ENCODE data around the gene MME.

MME gene

DNA sequence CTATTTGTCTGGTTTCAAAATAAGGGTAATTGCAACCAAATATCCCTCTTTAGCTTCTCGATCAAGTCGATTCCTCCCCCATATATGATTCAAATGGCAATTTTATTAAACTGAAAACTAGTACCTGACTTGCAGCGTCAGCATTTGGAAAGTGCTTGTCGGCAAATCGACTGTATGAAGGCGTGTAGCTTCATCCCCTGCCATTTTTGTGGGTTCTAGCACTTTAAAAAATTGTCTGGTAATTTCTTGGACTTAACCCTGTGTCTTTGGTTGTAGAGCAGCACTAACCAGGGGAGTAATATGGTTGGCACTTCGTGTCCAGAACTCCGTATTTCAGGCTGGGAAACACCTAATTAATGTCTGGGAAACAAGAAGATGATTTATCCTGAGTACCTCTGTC is 573 bp downstream of the MME start:
- no peak for DNase-seq (ENCODE audit: low read depth)
- TF ChIP-seq, protein P1, sequence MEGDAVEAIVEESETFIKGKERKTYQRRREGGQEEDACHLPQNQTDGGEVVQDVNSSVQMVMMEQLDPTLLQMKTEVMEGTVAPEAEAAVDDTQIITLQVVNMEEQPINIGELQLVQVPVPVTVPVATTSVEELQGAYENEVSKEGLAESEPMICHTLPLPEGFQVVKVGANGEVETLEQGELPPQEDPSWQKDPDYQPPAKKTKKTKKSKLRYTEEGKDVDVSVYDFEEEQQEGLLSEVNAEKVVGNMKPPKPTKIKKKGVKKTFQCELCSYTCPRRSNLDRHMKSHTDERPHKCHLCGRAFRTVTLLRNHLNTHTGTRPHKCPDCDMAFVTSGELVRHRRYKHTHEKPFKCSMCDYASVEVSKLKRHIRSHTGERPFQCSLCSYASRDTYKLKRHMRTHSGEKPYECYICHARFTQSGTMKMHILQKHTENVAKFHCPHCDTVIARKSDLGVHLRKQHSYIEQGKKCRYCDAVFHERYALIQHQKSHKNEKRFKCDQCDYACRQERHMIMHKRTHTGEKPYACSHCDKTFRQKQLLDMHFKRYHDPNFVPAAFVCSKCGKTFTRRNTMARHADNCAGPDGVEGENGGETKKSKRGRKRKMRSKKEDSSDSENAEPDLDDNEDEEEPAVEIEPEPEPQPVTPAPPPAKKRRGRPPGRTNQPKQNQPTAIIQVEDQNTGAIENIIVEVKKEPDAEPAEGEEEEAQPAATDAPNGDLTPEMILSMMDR (conservative IDR thresholded peaks at IDR 0.05; ENCODE audit: low read length), result no peak
- H3K4me3 ChIP-seq (ENCODE audit: low read length), result peak overlapping the region; percentile 86

DNA sequence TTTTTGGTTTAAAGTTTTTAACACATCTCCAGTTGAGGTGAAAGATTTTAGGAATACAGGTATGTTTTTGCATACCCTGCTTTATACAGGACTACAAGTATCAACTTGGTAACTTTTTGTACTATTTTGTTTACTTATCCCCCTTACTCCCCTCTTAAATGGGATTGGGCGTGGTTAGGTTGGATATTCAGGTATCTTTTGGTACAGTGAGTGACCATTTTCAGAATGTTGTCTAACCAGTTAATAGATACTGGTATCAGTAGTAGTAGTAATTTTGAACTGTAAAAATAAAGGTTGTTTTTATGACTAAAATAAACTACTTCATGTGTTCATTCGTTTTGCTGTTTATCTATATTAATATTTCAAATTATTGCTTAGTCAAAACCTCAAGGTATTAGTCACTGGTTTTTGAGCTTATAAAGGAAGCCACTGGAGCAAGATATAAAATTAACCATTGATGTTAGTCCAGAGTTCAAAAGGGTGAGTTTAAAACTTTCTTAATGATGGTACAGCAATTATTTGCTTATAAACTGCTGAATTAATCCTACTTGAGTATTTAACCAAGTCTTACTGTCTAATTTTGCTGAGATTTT is 3.3 kb downstream of the MME start:
- DNase-seq (ENCODE audit: low read depth), result no peak
- no peak overlapping the region for H3K4me3 ChIP-seq (ENCODE audit: low read length)
- TF ChIP-seq, protein P1 (conservative IDR thresholded peaks at IDR 0.05; ENCODE audit: low read length), result no peak

DNA sequence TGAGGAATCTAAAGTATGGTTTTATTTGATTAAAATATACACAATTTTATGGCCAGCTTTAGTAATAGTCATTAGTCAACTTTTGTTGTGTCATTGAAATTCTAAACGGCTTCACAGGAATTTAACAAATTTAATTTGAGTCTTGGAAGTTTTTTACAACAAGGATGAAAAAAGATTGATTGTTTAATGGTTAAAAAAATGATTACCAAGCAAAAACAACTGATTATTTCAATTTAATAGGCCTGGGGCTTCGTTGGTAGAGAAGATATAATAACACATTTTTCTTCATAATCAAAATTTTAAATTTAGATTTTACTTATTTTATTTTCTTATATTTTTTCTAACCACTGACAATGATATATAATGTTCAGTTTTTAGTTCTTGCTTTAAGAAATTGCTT is 4.4 kb downstream of the MME start:
- TF ChIP-seq, protein P1 (conservative IDR thresholded peaks at IDR 0.05; ENCODE audit: low read length), result no peak
- no peak overlapping the region for H3K4me3 ChIP-seq (ENCODE audit: low read length)
- DNase-seq (ENCODE audit: low read depth), result no peak

DNA sequence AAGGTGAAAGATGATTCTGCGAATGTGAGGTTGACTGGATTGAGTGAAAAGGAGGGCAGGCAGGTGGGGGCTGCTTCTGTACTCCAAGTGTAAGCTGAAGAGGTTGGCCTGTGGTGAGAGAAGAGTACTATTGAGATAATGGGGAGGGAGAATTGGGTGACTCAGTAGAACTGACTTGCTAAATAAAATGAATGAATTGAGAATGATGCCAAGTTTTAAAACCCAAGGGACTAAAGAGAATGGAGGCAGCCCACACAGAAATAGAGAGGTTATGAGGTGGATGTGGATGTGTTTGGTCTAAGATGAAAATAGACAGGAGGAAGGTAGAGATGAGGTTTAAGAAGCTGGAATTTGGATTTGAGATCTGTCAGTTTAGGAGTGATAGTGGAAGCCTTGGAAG is 5.9 kb downstream of the MME start:
- DNase-seq (ENCODE audit: low read depth), result no peak
- H3K4me3 ChIP-seq (ENCODE audit: low read length), result no peak overlapping the region
- TF ChIP-seq, protein P1 (conservative IDR thresholded peaks at IDR 0.05; ENCODE audit: low read length), result no peak

DNA sequence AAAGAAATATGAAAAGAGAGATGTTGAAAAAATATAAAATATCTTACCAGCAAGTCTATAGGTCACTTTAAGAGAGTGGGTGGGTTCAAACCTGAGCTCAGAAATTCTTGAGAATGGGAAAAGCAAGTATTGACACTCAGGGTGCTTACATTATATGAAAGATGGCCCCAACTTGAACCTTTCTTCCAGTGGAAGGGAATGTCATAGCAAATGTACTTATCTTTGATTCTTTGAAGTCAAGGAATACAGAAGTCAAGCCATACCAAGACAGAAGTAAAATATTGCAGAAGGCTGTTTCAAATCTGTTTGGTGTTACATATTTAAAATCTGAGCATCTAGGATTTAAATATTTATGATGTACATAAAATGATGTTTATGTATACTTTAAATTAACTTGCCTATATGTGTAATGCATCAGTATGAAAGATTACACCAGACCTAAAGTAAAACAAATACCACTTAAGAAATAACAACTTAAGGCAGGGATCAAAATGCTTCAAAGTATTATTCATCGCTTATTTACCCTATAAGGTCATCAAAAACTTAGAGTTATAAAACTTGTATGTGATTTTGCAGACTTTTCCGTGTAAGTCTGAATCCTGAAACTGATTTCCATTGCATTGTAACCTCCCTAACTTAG is 8.7 kb downstream of the MME start:
- TF ChIP-seq, protein P1 (conservative IDR thresholded peaks at IDR 0.05; ENCODE audit: low read length), result no peak
- DNase-seq (ENCODE audit: low read depth), result no peak
- H3K4me3 ChIP-seq (ENCODE audit: low read length), result no peak overlapping the region

DNA sequence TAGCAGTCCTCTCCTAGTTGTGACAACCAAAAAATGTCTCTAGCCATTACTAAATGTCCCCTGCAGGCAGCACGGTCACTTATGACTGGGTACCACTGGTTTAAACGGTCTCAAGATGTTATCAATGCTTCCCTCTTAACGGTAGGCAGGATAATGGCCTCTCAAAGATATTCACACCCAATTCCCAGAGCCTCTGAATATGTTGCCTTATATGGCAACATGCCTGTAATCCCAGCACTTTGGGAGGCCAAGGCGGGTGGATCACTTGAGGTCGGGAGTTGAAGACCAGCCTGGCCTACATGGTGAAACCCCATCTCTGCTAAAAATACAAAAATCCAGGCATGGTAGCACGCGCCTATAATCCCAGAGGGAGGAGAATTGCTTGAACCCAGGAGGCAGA is 9.4 kb downstream of the MME start:
- TF ChIP-seq, protein P1 (conservative IDR thresholded peaks at IDR 0.05; ENCODE audit: low read length), result no peak
- no peak for DNase-seq (ENCODE audit: low read depth)
- no peak overlapping the region for H3K4me3 ChIP-seq (ENCODE audit: low read length)

DNA sequence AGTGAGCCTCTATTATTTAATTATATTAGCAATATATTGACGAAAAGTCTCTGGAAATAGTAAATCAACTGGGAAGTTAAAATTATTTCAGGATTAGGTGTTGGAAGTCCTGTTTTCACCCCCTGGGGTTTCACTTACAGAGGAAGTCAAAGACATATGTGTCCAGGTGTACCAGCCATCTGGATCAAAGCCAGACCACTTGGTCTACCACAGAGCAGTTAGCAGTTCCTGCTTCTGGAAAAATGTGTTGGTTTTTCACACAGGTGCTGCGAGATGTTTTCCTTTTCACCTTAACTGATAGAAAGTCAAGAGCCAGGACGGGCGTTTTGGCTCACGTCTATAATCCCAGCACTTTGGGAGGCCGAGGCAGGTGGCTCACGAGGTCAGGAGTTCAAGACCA is 13.1 kb downstream of the MME start:
- TF ChIP-seq, protein P1 (conservative IDR thresholded peaks at IDR 0.05; ENCODE audit: low read length), result no peak
- DNase-seq (ENCODE audit: low read depth), result no peak
- H3K4me3 ChIP-seq (ENCODE audit: low read length), result no peak overlapping the region

Data from AG10803 (cell line).